A172 (cell line): Measurements from ENCODE around the gene LARGE1. TPM values are rescaled to one million over a fixed set of nuclear protein-coding genes. Genes with fewer than 3 reads are reported as not detected.
"Not testable (repeated sequence)": the region's sequence is repeated elsewhere in the genome, so short reads cannot be mapped to it uniquely, and the experiment has no call there.

Source experiments
- DNase-seq: peaks from one replicate; pipeline ENCODE4 v3.0.0-alpha.2; 2015; ENCODE audit warnings: low spot score
- total RNA-seq: library from RNA; depleted of rRNA; stranded (reverse); fragments of >200 nt; shearing (Covaris generic); gene quantifications from 2 replicates; pipeline ENCODE4 v1.2.3, GENCODE V29; 2014

Gene LARGE1
- total RNA-seq, 1 experiment from 2014 or later, result 4.9 TPM

GRCh38 chr22:33476716-33477115, 443.6 kb downstream of the LARGE1 start:
- no peak for DNase-seq

DNA sequence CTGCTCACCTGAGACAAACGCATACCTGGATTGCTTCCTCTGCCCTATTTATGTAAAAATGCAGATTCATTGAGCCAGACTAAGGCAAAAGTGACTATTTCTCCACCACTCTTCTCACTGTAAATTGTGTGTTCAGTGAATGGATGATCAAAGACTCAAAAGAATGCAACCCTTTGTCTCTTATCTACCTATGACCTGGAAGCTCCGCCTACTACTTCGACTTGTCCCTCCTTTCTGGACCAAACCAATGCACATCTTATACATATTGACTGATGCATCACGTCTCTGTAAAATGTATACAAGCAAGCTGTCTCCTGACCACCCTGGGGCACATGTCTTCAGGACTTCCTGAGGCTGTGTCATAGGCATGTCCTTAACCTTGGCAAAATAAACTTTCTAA, 444.1 kb downstream of the LARGE1 start:
- no peak for DNase-seq

DNA sequence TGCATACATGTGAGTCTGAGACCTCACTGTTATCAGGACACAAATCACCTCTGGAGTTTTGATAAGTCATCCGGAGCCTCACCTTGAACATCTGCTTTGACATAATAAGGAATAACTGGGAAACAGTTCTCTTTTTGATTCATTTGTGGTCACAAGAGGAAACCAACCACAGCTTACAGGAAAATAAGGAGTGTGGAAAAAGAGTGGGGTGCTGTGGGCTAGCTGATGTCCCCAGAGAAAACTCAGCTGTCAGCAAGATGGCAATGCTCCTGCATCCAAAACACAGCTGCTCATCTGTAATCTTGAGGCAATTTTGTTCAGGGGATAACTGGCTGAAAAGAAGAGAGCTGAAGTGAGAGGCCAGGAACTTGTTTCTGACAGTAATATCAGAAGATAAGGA, 445.7 kb downstream of the LARGE1 start:
- no peak for DNase-seq

DNA sequence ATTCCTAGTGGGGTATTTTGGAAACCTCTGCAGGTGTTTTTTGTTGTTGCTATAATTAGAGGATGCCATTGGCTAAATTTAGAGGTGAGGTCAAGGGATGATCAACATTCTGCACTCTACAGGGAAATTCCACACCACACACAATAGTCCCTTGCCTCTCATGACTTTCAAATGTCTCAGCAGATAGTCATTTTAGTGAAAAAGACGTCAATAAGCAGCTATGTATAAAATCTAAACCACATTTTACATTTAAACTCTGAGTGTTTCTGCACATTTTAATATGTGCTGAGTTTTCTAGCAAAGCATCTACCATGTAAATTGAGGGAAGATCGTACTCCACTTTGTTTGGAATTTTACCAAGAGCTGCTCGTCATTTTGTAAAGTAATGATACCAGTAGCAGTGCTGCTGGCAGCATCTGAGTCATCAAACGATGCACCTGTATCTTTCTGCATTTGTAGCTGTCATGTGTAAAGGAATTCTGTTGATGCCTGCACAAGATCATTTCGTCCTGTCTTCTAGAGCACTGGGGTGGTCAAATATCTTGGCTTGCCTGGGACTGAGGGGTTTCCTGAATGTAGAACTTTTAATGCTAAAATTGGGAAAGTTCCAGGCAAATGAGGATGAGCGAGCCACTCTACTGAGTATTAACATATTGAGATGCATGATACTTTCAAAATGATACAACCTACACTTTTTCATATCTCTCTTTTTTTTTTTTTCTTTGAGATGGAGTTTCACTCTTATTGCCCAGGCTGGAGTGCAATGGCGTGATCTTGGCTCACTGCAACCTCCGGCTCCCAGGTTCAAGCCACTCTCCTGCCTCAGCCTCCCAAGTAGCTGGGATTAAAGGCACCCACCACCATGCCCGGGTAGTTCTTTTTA, 447.6 kb downstream of the LARGE1 start:
- DNase-seq, result peak; percentile 2

GRCh38 chr22:33470456-33470855, 449.8 kb downstream of the LARGE1 start:
- DNase-seq, result no peak

GRCh38 chr22:33467620-33468095, 452.6 kb downstream of the LARGE1 start:
- DNase-seq, result no peak

DNA sequence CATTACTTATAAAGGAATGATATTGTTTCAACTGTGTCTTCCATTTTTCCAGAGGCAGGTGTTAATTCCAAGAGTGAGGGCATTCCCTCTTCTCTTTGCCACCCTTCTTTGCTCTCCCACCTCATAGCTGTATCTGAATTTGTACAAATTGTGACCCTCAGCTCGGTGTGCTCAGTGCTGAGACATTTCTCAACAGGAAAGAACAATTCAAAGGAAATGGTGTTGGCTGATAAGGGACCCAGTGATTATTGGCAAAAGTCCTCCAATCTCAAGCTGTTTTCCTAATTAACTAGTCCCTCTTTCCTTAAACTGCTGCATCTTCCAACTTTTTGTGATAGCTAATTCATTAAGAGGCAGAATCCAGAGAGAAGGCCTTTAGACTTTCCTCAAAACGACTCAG, 453.2 kb downstream of the LARGE1 start:
- no peak for DNase-seq

- no peak for DNase-seq
Measured at GRCh38 chr22:33465554-33465953, 454.7 kb downstream of the LARGE1 start.

- no peak for DNase-seq
Measured at GRCh38 chr22:33464698-33465097, 455.6 kb downstream of the LARGE1 start.

DNA sequence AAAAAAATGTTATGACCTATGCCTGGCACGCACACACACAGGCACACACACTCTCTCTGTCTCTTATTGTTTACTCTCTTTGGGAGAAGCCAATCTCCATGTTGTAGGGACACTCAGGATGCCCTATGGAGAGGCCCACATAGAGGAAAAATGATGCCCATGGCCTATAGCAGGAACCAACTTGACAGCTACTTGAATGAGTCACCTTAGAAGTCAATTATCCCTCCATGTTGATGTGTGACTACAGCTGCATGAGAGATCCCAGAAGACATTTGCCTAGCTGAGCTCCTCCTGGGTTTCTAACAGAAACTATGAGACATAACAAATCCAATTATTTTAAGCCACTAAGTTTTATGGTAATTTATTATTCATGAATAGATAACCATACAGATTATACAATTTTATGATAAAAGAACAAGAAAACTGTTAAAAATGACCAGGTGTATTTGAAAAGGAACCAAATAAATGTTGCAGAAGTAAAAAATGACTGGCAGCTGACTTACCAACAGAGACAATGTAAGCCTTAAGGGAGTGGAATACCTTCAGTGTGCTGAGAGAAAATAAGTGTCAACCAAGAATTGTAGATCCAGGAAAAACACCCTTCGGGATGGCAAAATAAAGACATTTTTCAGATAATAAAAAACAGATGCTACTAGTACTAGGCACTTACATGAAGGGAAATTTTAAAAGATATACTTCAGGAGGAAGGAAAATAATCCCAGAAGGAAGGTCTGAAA, 458.4 kb downstream of the LARGE1 start:
- no peak for DNase-seq

DNA sequence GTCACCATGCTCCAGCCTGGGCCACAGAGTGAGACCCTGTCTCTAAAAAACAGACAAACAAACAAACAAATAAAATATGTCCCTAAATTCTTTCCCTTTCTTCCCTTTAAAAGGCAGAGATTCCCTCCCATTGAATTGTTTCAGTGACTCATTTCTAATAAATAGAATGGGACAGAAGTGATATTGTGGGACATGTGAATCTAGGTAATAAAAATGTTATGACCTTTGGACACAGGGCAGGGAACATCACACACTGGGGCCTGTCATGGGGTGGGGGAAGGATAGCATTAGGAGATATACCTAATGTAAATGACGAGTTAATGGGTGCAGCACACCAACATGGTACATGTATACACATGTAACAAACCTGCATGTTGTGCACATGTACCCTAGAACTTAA, 459.0 kb downstream of the LARGE1 start:
- DNase-seq, result not testable (repeated sequence)

DNA sequence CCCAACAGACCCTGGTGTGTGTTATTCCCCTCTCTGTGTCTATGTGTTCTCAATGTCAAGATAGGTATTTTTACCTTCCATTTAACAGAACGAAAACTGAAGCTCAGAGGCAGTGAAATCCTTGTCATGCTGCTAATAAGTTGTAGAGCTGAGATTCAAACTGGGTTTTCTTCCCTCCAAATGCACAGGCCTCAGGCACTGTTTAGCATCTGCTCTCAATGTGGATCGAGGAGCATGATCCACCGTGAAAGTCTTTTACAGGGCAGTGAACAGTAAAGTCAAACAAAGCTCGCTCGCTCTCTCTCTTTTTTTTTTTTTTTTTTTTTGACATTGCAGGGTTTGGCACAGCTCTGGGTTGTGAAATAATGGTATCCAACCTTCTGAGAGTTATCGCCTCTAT, 461.1 kb downstream of the LARGE1 start:
- no peak for DNase-seq

- no peak for DNase-seq
Measured at GRCh38 chr22:33456511-33456910, 463.8 kb downstream of the LARGE1 start.

DNA sequence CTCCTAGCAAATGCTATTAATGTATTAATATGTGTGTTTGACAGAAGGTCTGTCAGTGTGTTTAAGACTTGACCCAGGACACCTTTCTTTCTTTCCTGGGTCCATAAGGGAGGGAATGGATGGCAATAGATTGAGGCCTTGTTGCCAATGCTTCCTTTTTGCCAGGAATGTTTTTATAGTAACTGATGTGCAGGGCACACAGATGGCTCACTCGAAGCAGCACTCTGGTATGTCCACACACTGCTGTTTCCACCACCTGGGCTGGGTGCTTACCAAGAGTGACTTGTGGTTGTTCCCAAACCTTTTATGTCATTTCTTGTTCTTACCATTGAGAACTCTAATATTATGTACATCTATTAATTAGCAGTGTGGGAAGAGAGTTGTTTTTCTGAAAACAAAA, 465.2 kb downstream of the LARGE1 start:
- DNase-seq, result no peak

GRCh38 chr22:33451866-33452469, 468.3 kb downstream of the LARGE1 start:
- no peak for DNase-seq

- DNase-seq, result no peak
Measured at GRCh38 chr22:33450756-33451155, 469.5 kb downstream of the LARGE1 start.

- DNase-seq, result no peak
Measured at GRCh38 chr22:33447733-33448132, 472.5 kb downstream of the LARGE1 start.

GRCh38 chr22:33443683-33444082, 476.6 kb downstream of the LARGE1 start:
- no peak for DNase-seq

- no peak for DNase-seq
Measured at GRCh38 chr22:33440756-33441155, 479.5 kb downstream of the LARGE1 start.

- peak; percentile 87 for DNase-seq
Measured at GRCh38 chr22:33438273-33438672, 482.0 kb downstream of the LARGE1 start.

DNA sequence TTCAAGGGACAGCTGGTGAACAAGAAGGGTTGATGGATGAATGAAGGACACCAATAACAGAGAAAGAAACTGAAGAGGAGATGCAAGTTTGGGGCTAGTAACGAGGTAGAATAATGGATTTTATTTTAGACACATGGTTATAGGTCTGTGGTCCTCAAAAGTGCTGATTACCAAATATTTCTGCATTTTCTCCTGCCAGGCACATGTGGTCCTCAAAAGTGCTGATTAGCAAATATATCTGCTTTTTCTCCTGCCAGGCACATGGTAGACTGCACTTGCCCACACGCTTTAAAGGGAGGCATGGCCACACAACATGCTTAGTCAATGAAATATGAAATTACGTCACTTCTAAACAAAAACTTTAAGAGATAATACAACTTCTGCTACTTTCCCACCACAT, 489.0 kb downstream of the LARGE1 start:
- no peak for DNase-seq

GRCh38 chr22:33429281-33429680, 491.0 kb downstream of the LARGE1 start:
- DNase-seq, result no peak

DNA sequence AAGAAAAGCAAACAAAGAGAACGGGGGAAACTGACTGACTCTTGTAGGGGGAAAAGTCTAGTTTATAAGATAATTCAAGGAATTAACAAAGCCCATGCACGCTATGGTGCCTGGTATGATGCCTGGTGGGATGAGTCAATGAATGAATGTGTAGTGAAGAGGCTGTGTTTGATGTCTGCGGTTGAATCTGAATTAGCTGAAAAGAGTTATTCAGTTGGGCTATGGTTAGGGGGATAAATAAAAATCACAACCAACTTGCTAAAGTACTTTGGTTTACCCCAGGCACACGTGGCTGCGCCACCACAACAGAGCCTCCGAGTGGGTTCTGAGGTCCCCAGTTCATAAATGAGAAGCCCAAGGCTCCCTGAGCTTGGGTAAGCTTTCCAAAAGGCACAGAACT, 492.8 kb downstream of the LARGE1 start:
- DNase-seq, result no peak
